Osteoblast (primary cell): Measurements from ENCODE around the gene TCFL5. TPM values are rescaled to one million over a fixed set of nuclear protein-coding genes. Genes with fewer than 3 reads are reported as not detected.

ENCODE experiments used
- DNase-seq: peaks from one replicate; pipeline ENCODE4 v3.0.0; 2011; ENCODE audit warnings: low spot score, mixed read lengths; ENCODE audit not compliant: insufficient read length; ENCODE audit errors: missing footprints
- H2AFZ ChIP-seq: 2 replicates; pipeline ENCODE4 v1.6.0; 2011; ENCODE audit warnings: mild to moderate bottlenecking, low read length
- H3K27ac ChIP-seq: 2 replicates; pipeline ENCODE4 v1.5.1; 2011; ENCODE audit warnings: mild to moderate bottlenecking, low read depth, low read length, moderate library complexity
- H3K27me3 ChIP-seq: 2 replicates; pipeline ENCODE4 v1.6.0; 2012; ENCODE audit warnings: mild to moderate bottlenecking, control low read depth, inconsistent platforms, low read length, moderate library complexity; ENCODE audit not compliant: insufficient read depth
- H3K36me3 ChIP-seq: 2 replicates; pipeline ENCODE4 v1.5.1; 2011; ENCODE audit warnings: mild to moderate bottlenecking, low read length, control low read depth, moderate library complexity; ENCODE audit not compliant: insufficient read depth
- H3K4me1 ChIP-seq: 2 replicates; pipeline ENCODE4 v1.5.1; 2011; ENCODE audit warnings: mild to moderate bottlenecking, low read length, control low read depth, moderate library complexity; ENCODE audit not compliant: insufficient read depth
- H3K4me2 ChIP-seq: 2 replicates; pipeline ENCODE4 v1.6.0; 2011; ENCODE audit warnings: mild to moderate bottlenecking, low read length; ENCODE audit not compliant: insufficient read depth
- H3K4me3 ChIP-seq: fragments of 200-600 bp; sonication (generic); 3 replicates; pipeline ENCODE4 v1.5.1; 2012; ENCODE audit warnings: mild to moderate bottlenecking, low read length, inconsistent platforms; ENCODE audit not compliant: insufficient read depth
- H3K79me2 ChIP-seq: 2 replicates; pipeline ENCODE4 v1.6.0; 2012; ENCODE audit warnings: mild to moderate bottlenecking, low read length, control low read depth, inconsistent platforms; ENCODE audit not compliant: insufficient read depth
- H3K9me3 ChIP-seq: 2 replicates; pipeline ENCODE4 v1.5.1; 2011; ENCODE audit warnings: low read depth, low read length, control low read depth
- H4K20me1 ChIP-seq: 2 replicates; pipeline ENCODE4 v1.6.0; 2012; ENCODE audit warnings: mild to moderate bottlenecking, low read length, control low read depth; ENCODE audit not compliant: insufficient read depth
- total RNA-seq: library from RNA; depleted of rRNA; stranded (reverse); fragments of >200 nt; gene quantifications from 2 replicates; pipeline ENCODE4 v1.2.3, GENCODE V29; 2012
- TF ChIP-seq, protein P1 (sequence below): IDR thresholded peaks from 2 replicates; pipeline ENCODE4 v1.5.1; 2011; ENCODE audit warnings: mild to moderate bottlenecking, low read depth, low read length, moderate library complexity; ENCODE audit errors: extremely low read depth

The TCFL5 gene
- total RNA-seq, 1 donor, result 13.0 TPM

DNA sequence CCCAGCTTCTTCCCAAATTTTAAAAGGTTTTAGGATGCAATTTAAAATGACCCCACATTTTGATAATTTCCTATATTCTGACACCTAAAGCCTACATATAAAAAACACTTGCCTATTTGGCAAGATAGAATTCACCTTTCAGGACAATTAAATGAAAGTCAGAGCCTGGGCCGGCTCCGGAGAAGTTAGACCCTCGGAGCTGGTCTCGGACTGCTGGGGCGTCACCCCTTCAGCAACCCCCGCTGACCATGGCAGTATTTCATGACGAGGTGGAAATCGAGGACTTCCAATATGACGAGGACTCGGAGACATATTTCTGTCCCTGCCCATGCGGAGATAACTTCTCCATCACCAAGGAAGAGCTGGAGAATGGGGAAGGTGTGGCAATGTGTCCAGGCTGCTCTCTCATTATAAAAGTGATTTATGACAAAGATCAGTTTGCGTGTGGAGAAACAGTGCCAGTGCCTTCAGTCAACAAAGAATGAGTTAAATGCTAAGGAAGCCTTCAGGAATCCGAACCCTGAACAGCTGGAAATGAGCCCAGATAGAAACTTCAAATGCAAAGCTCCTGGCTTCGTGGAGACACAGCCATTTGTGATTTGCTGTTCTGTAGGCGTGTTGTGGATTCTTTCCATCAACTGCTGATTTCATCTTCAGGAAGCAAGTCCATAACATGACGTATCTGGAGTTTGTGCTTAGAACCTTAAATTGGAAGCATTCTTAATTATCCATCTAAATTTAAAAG is 16.0 kb downstream of the TCFL5 start:
- Histone ChIP-seq H3K27me3 (peaks cover 5% of the 10 kb centered on the region), H3K4me2 (no peak overlapping the region), H2AFZ (no peak overlapping the region), H3K4me3 (no peak overlapping the region), H3K36me3 (peaks cover 4% of the 10 kb centered on the region), H3K27ac (no peak overlapping the region), H3K9me3 (no peaks in the 10 kb centered on the region), H4K20me1 (peaks cover 3% of the 10 kb centered on the region), H3K79me2 (no peaks in the 10 kb centered on the region), H3K4me1 (no peaks in the 10 kb centered on the region)
- no peak for DNase-seq
- TF ChIP-seq, protein P1, sequence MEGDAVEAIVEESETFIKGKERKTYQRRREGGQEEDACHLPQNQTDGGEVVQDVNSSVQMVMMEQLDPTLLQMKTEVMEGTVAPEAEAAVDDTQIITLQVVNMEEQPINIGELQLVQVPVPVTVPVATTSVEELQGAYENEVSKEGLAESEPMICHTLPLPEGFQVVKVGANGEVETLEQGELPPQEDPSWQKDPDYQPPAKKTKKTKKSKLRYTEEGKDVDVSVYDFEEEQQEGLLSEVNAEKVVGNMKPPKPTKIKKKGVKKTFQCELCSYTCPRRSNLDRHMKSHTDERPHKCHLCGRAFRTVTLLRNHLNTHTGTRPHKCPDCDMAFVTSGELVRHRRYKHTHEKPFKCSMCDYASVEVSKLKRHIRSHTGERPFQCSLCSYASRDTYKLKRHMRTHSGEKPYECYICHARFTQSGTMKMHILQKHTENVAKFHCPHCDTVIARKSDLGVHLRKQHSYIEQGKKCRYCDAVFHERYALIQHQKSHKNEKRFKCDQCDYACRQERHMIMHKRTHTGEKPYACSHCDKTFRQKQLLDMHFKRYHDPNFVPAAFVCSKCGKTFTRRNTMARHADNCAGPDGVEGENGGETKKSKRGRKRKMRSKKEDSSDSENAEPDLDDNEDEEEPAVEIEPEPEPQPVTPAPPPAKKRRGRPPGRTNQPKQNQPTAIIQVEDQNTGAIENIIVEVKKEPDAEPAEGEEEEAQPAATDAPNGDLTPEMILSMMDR, result no peak

DNA sequence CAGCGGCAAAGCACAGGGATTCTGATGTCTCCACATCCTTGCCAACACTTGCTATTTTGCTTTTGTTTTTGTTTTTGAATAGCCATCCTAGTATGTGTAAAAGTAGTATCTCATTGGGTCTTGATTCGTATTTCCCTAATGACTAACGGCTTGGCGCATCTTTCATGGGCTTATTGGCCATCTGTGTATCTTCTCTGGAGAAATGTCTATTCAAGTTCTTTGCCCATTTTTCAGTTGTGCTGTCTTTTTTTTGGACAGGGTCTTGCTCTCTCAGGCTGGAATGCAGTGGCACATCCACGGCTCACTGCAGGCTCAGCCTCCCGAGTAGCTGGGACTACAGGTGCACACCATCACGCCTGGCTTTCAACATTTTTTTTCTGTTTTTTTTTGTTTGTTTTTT is 17.4 kb downstream of the TCFL5 start:
- Histone ChIP-seq H3K9me3 (no peaks in the 10 kb centered on the region), H2AFZ (no peak overlapping the region), H3K4me1 (no peaks in the 10 kb centered on the region), H3K79me2 (no peaks in the 10 kb centered on the region), H3K4me3 (no peak overlapping the region), H3K27me3 (peaks cover 19% of the 10 kb centered on the region), H3K4me2 (no peak overlapping the region), H3K36me3 (peaks cover 4% of the 10 kb centered on the region), H4K20me1 (peaks cover 3% of the 10 kb centered on the region), H3K27ac (no peak overlapping the region)
- DNase-seq, result no peak
- TF ChIP-seq, protein P1, result no peak

DNA sequence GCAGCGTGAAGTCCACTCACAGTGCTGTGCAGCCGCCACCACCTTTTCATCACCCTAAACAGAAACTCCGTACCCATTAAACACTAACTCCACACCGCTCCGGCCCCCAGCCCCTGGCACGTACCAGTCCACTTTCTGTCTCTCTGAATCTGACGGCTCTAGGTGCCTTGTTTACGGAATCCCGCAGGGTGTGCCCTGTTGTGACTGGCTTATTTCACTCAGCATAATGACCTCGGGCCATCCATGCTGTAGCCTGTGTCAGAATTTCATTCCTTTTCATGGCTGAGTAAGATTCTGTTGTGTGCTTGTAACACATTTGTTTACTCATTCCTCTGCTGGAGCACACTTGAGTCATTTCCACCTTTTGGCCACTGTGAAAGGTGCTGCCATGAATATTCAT is 18.0 kb downstream of the TCFL5 start:
- no peak overlapping the region for H3K27ac ChIP-seq
- no peak overlapping the region for H3K4me3 ChIP-seq
- no peak overlapping the region for H2AFZ ChIP-seq
- H3K9me3 ChIP-seq, result no peaks in the 10 kb centered on the region
- no peaks in the 10 kb centered on the region for H3K79me2 ChIP-seq
- no peak overlapping the region for H3K4me2 ChIP-seq
- H3K4me1 ChIP-seq, result no peaks in the 10 kb centered on the region
- H3K36me3 ChIP-seq, result peaks cover 4% of the 10 kb centered on the region
- TF ChIP-seq, protein P1, result no peak
- peaks cover 3% of the 10 kb centered on the region for H4K20me1 ChIP-seq
- H3K27me3 ChIP-seq, result peaks cover 21% of the 10 kb centered on the region
- no peak for DNase-seq

DNA sequence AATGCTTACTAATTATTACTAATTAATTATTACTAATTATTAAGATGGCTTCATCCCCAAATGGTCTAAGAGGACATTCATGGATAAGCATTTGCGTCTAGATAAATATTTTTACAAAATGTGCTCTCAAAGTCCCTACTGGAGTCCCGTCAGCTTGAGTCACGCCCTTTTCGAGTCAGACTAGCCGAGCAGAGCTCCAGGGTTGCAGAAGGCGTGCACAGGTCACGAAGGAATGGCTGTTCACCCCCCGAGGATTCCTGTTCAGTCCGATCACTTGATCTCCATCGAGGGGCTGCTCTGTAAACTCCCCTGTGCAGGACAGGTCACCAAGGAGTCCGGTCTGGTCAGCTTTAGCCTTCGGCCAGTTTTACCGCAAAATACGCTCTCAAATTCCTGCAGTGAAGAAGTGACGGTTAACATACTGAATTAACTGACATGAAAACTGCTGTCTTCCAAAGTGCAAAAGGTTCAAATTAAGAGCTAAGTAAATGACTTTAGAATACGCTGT is 19.9 kb downstream of the TCFL5 start:
- no peak overlapping the region for H2AFZ ChIP-seq
- H4K20me1 ChIP-seq, result peaks cover 3% of the 10 kb centered on the region

More for the DNA sequence above, 19.9 kb downstream of the TCFL5 start:
- no peaks in the 10 kb centered on the region for H3K4me1 ChIP-seq
- no peaks in the 10 kb centered on the region for H3K79me2 ChIP-seq
- TF ChIP-seq, protein P1, result no peak
- H3K36me3 ChIP-seq, result peaks cover 4% of the 10 kb centered on the region
- H3K9me3 ChIP-seq, result no peaks in the 10 kb centered on the region
- H3K27ac ChIP-seq, result no peak overlapping the region
- H3K4me2 ChIP-seq, result no peak overlapping the region
- DNase-seq, result peak; percentile 41
- H3K27me3 ChIP-seq, result peaks cover 37% of the 10 kb centered on the region
- H3K4me3 ChIP-seq, result no peak overlapping the region
